CD4-positive, alpha-beta memory T cell (primary cell): ENCODE data around the gene CDKN1C. TPM values are rescaled to one million over a fixed set of nuclear protein-coding genes. Genes with fewer than 3 reads are reported as not detected.

Experiments
- CTCF ChIA-PET: fragments of 350-600 bp; sonication (Branson Sonifier 250); formaldehyde crosslinking; loops from one replicate; lab custom pipeline; 2021; ENCODE audit warnings: inconsistent platforms; ENCODE audit not compliant: partially characterized antibody; lab: Charles Lee
- POLR2A ChIA-PET: fragments of 350-600 bp; sonication (Branson Sonifier 250); formaldehyde crosslinking; loops from one replicate; lab custom pipeline; 2021; ENCODE audit not compliant: partially characterized antibody; lab: Charles Lee
- DNase-seq, 5 donors: peaks; one replicate each; pipeline versions ENCODE4 v3.0.0 to v3.0.0-alpha.2; 2020 to 2022; ENCODE audit warnings: mixed read lengths in 1 of 5
- H3K27ac ChIP-seq: one replicate; pipeline ENCODE4 v1.7.0; 2013; ENCODE audit warnings: low read depth, low read length
- H3K27me3 ChIP-seq: 2 replicates; pipeline ENCODE4 v1.7.0; 2013; ENCODE audit warnings: mild to moderate bottlenecking, low read length, moderate library complexity; ENCODE audit not compliant: insufficient read depth
- H3K36me3 ChIP-seq: 2 replicates; pipeline ENCODE4 v1.7.0; 2013; ENCODE audit warnings: mild to moderate bottlenecking, low read length, moderate library complexity; ENCODE audit not compliant: insufficient read depth
- H3K4me1 ChIP-seq: 2 replicates; pipeline ENCODE4 v1.7.0; 2013; ENCODE audit warnings: mild to moderate bottlenecking, low read length, moderate library complexity; ENCODE audit not compliant: insufficient read depth
- H3K4me3 ChIP-seq, 2 donors: one replicate each; pipeline ENCODE4 v1.7.0; 2013; ENCODE audit warnings: low read length in 2 of 2, mild to moderate bottlenecking in 1 of 2
- H3K9me3 ChIP-seq, 2 donors: one replicate each; pipeline ENCODE4 v1.7.0; 2013; ENCODE audit warnings: low read length in 2 of 2, control low read depth in 1 of 2; ENCODE audit not compliant: control insufficient read depth in 1 of 2
- H3K27ac Mint-ChIP-seq, 7 donors: one replicate each; pipeline ENCODE4 v1.8.0; 2020 to 2021; ENCODE audit warnings: mixed read lengths in 7 of 7, mild to moderate bottlenecking in 6 of 7, inconsistent platforms in 3 of 7, moderate library complexity in 3 of 7
- H3K27me3 Mint-ChIP-seq, 2 donors: one replicate each; pipeline ENCODE4 v1.8.0; 2020 to 2021; ENCODE audit warnings: mixed read lengths in 2 of 2
- H3K36me3 Mint-ChIP-seq, 2 donors: one replicate each; pipeline ENCODE4 v1.8.0; 2020 to 2021; ENCODE audit warnings: mixed read lengths in 2 of 2, inconsistent platforms in 1 of 2, mild to moderate bottlenecking in 1 of 2
- H3K4me1 Mint-ChIP-seq, 4 donors: one replicate each; pipeline ENCODE4 v1.8.0; 2020 to 2021; ENCODE audit warnings: mixed read lengths in 4 of 4, mild to moderate bottlenecking in 1 of 4
- H3K4me3 Mint-ChIP-seq, 8 donors: one replicate each; pipeline ENCODE4 v1.8.0; 2020 to 2021; ENCODE audit warnings: mixed read lengths in 8 of 8, mild to moderate bottlenecking in 7 of 8, moderate library complexity in 6 of 8, inconsistent platforms in 3 of 8
- H3K9me3 Mint-ChIP-seq, 8 donors: one replicate each; pipeline ENCODE4 v1.8.0; 2020 to 2021; ENCODE audit warnings: mixed read lengths in 8 of 8, mild to moderate bottlenecking in 5 of 8, inconsistent platforms in 3 of 8, moderate library complexity in 1 of 8
- intact Hi-C: fragments of 100-400 bp; cut with micrococcal nuclease; formaldehyde crosslinking; loops from one replicate; pipeline ENCODE4 v1.15.1; 2023
- polyA plus RNA-seq, 2 donors: library from polyadenylated mRNA; unstranded; fragments of 300-500 nt; fragmentation: Illumina TruSeq; gene quantifications; one replicate each; pipeline ENCODE4 v1.2.3, GENCODE V29; 2021
- total RNA-seq, 2 experiments: library from RNA; stranded (reverse); gene quantifications; one replicate each; pipeline ENCODE4 v1.2.3, GENCODE V29; 2021

Gene CDKN1C
- total and polyA plus RNA-seq, 4 experiments from 2014 or later, result 0.10 to 6.1 (median 2.8) TPM

GRCh38 chr11:2853997-2854560, 31.5 kb downstream of the CDKN1C start:
- no peaks in the 10 kb centered on the region for H3K27me3 Mint-ChIP-seq
- no peaks in the 10 kb centered on the region for H3K36me3 Mint-ChIP-seq
- no peak overlapping the region for H3K27ac ChIP-seq
- no peaks in the 10 kb centered on the region for H3K36me3 ChIP-seq
- ChIA-PET POLR2A (no interaction called here), CTCF (no interaction called here)
- intact Hi-C loops, result no loop called here
- H3K4me3 ChIP-seq, result no peak overlapping the region
- no peak overlapping the region for H3K4me3 Mint-ChIP-seq
- DNase-seq, result no peak
- peak overlapping the region in 1 of 7 donors; percentile 70 for H3K27ac Mint-ChIP-seq
- H3K9me3 Mint-ChIP-seq, result no peaks in the 10 kb centered on the region
- no peaks in the 10 kb centered on the region for H3K9me3 ChIP-seq
- H3K4me1 ChIP-seq, result no peaks in the 10 kb centered on the region
- no peaks in the 10 kb centered on the region for H3K27me3 ChIP-seq
- peaks cover 0 to 2% (median 0%) of the 10 kb centered on the region in 4 donors for H3K4me1 Mint-ChIP-seq

GRCh38 chr11:2853401-2853800, 32.2 kb downstream of the CDKN1C start:
- no peaks in the 10 kb centered on the region for H3K36me3 ChIP-seq
- H3K9me3 ChIP-seq, result no peaks in the 10 kb centered on the region
- Mint-ChIP-seq H3K9me3 (no peaks in the 10 kb centered on the region), H3K27ac (no peak overlapping the region), H3K4me3 (no peak overlapping the region), H3K36me3 (peaks cover 0 to 4% of the 10 kb centered on the region in 2 donors), H3K27me3 (no peaks in the 10 kb centered on the region), H3K4me1 (peaks cover 0 to 2% (median 0%) of the 10 kb centered on the region in 4 donors)
- H3K27me3 ChIP-seq, result no peaks in the 10 kb centered on the region
- intact Hi-C loops, result no loop called here
- H3K4me3 ChIP-seq, result no peak overlapping the region
- no peak overlapping the region for H3K27ac ChIP-seq
- ChIA-PET POLR2A (no interaction called here), CTCF (no interaction called here)
- no peaks in the 10 kb centered on the region for H3K4me1 ChIP-seq
- no peak for DNase-seq

- ChIA-PET POLR2A (no interaction called here), CTCF (no interaction called here)
- intact Hi-C loops, result no loop called here
- Histone ChIP-seq H3K27me3 (no peaks in the 10 kb centered on the region), H3K27ac (no peak overlapping the region), H3K4me3 (no peak overlapping the region), H3K9me3 (no peaks in the 10 kb centered on the region), H3K36me3 (no peaks in the 10 kb centered on the region), H3K4me1 (no peaks in the 10 kb centered on the region)
- H3K4me3 Mint-ChIP-seq, result no peak overlapping the region
- peaks cover 0 to 2% (median 0%) of the 10 kb centered on the region in 4 donors for H3K4me1 Mint-ChIP-seq
- no peaks in the 10 kb centered on the region for H3K27me3 Mint-ChIP-seq
- H3K27ac Mint-ChIP-seq, result no peak overlapping the region
- H3K9me3 Mint-ChIP-seq, result no peaks in the 10 kb centered on the region
- peaks cover 0 to 4% of the 10 kb centered on the region in 2 donors for H3K36me3 Mint-ChIP-seq
- no peak for DNase-seq
These were observed 35.4 kb downstream of the CDKN1C start for GRCh38 chr11:2849994-2850770.

GRCh38 chr11:2848497-2848896, 37.1 kb downstream of the CDKN1C start:
- H3K9me3 Mint-ChIP-seq, result no peaks in the 10 kb centered on the region
- Histone ChIP-seq H3K4me3 (no peak overlapping the region), H3K9me3 (no peaks in the 10 kb centered on the region), H3K4me1 (no peaks in the 10 kb centered on the region), H3K27ac (no peak overlapping the region), H3K27me3 (no peaks in the 10 kb centered on the region), H3K36me3 (no peaks in the 10 kb centered on the region)
- no peaks in the 10 kb centered on the region for H3K27me3 Mint-ChIP-seq
- ChIA-PET CTCF (no interaction called here), POLR2A (no interaction called here)
- DNase-seq, result no peak
- H3K27ac Mint-ChIP-seq, result no peak overlapping the region
- H3K36me3 Mint-ChIP-seq, result peaks cover 0 to 4% of the 10 kb centered on the region in 2 donors
- no peak overlapping the region for H3K4me3 Mint-ChIP-seq
- intact Hi-C loops, result no loop called here
- H3K4me1 Mint-ChIP-seq, result peaks cover 0 to 4% (median 2%) of the 10 kb centered on the region in 4 donors

- H3K9me3 ChIP-seq, result no peaks in the 10 kb centered on the region
- no peaks in the 10 kb centered on the region for H3K4me1 ChIP-seq
- H3K27me3 ChIP-seq, result no peaks in the 10 kb centered on the region
- Mint-ChIP-seq H3K9me3 (no peaks in the 10 kb centered on the region), H3K27ac (no peak overlapping the region), H3K36me3 (peaks cover 0 to 4% of the 10 kb centered on the region in 2 donors), H3K4me3 (no peak overlapping the region), H3K4me1 (peaks cover 0 to 10% (median 2%) of the 10 kb centered on the region in 4 donors), H3K27me3 (no peaks in the 10 kb centered on the region)
- H3K36me3 ChIP-seq, result no peaks in the 10 kb centered on the region
- H3K4me3 ChIP-seq, result no peak overlapping the region
- H3K27ac ChIP-seq, result no peak overlapping the region
- no peak for DNase-seq
- ChIA-PET POLR2A (no interaction called here), CTCF (no interaction called here)
- intact Hi-C loops, result no loop called here
These were observed 38.0 kb downstream of the CDKN1C start for GRCh38 chr11:2847561-2847960.

- intact Hi-C loops, result no loop called here
- no peak overlapping the region for H3K27ac ChIP-seq
- Mint-ChIP-seq H3K4me1 (peaks cover 0 to 10% (median 2%) of the 10 kb centered on the region in 4 donors), H3K4me3 (no peak overlapping the region), H3K9me3 (peaks cover 0 to under 1% (median 0%) of the 10 kb centered on the region in 8 donors), H3K27me3 (no peaks in the 10 kb centered on the region), H3K27ac (no peak overlapping the region), H3K36me3 (peaks cover 0 to 4% of the 10 kb centered on the region in 2 donors)
- H3K27me3 ChIP-seq, result no peaks in the 10 kb centered on the region
- ChIA-PET POLR2A (no interaction called here), CTCF (no interaction called here)
- H3K4me3 ChIP-seq, result no peak overlapping the region
- H3K36me3 ChIP-seq, result no peaks in the 10 kb centered on the region
- no peaks in the 10 kb centered on the region for H3K4me1 ChIP-seq
- DNase-seq, result no peak
- no peaks in the 10 kb centered on the region for H3K9me3 ChIP-seq
These were observed 39.1 kb downstream of the CDKN1C start for GRCh38 chr11:2846470-2846869.

DNA sequence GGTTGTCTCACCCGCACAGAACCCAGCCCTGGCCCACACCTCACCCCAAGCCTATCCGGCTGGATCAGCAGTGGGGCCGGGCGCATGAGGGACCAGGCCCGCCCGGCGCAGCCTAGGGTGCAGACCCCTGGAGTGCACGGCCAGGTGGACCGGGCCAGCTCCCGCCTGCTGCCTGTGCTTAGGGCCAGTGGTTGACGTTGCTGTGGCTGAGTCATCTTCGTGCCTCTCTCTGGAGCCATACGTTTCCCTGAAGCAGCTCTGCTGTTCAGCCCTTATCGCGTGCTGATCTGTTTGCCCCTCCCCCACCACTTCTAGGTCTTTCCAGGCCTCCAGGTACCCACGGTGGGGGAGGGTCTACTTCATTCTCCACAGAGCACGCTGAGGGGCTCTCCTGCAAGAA, 39.5 kb downstream of the CDKN1C start:
- Histone ChIP-seq H3K27me3 (no peaks in the 10 kb centered on the region), H3K4me3 (no peak overlapping the region), H3K36me3 (no peaks in the 10 kb centered on the region), H3K4me1 (no peaks in the 10 kb centered on the region), H3K9me3 (no peaks in the 10 kb centered on the region), H3K27ac (no peak overlapping the region)
- H3K9me3 Mint-ChIP-seq, result peaks cover 0 to 1% (median 0%) of the 10 kb centered on the region in 8 donors
- ChIA-PET POLR2A (no interaction called here), CTCF (no interaction called here)
- H3K36me3 Mint-ChIP-seq, result peaks cover 0 to 4% of the 10 kb centered on the region in 2 donors
- no peaks in the 10 kb centered on the region for H3K27me3 Mint-ChIP-seq
- peaks cover 0 to 11% (median 2%) of the 10 kb centered on the region in 4 donors for H3K4me1 Mint-ChIP-seq
- intact Hi-C loops, result no loop called here
- DNase-seq, result no peak
- H3K27ac Mint-ChIP-seq, result no peak overlapping the region
- no peak overlapping the region for H3K4me3 Mint-ChIP-seq
